Smooth muscle cell (in vitro differentiated cells): ENCODE results near the gene LCOR. TPM values are rescaled to one million over a fixed set of nuclear protein-coding genes. Genes with fewer than 3 reads are reported as not detected.

Experiments
- DNase-seq: peaks from one replicate; lab custom pipeline; 2025; ENCODE audit not compliant: unreplicated experiment; lab: John Stamatoyannopoulos, UW
- H2AFZ ChIP-seq: fragments of 200-600 bp; sonication (generic); 2 replicates; pipeline ENCODE4 v1.6.0; 2016; ENCODE audit warnings: antibody characterized with exemption, low read depth, mild to moderate bottlenecking
- H3F3A ChIP-seq: fragments of 200-600 bp; sonication (generic); 2 replicates; pipeline ENCODE4 v1.6.0; 2017; ENCODE audit warnings: antibody characterized with exemption, low read depth
- H3K27ac ChIP-seq: fragments of 200-600 bp; sonication (generic); 2 replicates; pipeline ENCODE4 v1.5.1; 2016; ENCODE audit warnings: low read depth, mild to moderate bottlenecking
- H3K27me3 ChIP-seq: fragments of 200-600 bp; sonication (generic); 2 replicates; pipeline ENCODE4 v1.6.1; 2016; ENCODE audit warnings: low read depth, mild to moderate bottlenecking
- H3K36me3 ChIP-seq: fragments of 200-600 bp; sonication (generic); 2 replicates; pipeline ENCODE4 v1.5.1; 2016; ENCODE audit warnings: low read depth
- H3K4me1 ChIP-seq: fragments of 200-600 bp; sonication (generic); 2 replicates; pipeline ENCODE4 v1.5.1; 2016; ENCODE audit warnings: low read depth
- H3K4me2 ChIP-seq: fragments of 200-600 bp; sonication (generic); 2 replicates; pipeline ENCODE4 v1.6.0; 2016; ENCODE audit warnings: mild to moderate bottlenecking
- H3K4me3 ChIP-seq: fragments of 200-600 bp; sonication (generic); 2 replicates; pipeline ENCODE4 v1.5.1; 2016; ENCODE audit warnings: mild to moderate bottlenecking
- H3K79me2 ChIP-seq: fragments of 200-600 bp; sonication (generic); 2 replicates; pipeline ENCODE4 v1.6.0; 2016; ENCODE audit warnings: low read depth, mild to moderate bottlenecking
- H3K9ac ChIP-seq: fragments of 200-600 bp; sonication (generic); 2 replicates; pipeline ENCODE4 v1.6.0; 2016; ENCODE audit warnings: low read depth
- H3K9me3 ChIP-seq: fragments of 200-600 bp; sonication (generic); replicated peaks from 2 replicates; pipeline ENCODE4 v1.5.1; 2016; ENCODE audit warnings: low read depth
- H4K20me1 ChIP-seq: fragments of 200-600 bp; sonication (generic); 2 replicates; pipeline ENCODE4 v1.6.0; 2016; ENCODE audit warnings: low read depth
- WGBS: methylation state at CpG from one replicate; pipeline ENCODE4 v1.1.7; 2016; ENCODE audit warnings: low lambda C conversion rate; 5-methylcytosine and 5-hydroxymethylcytosine counted together
- polyA plus RNA-seq: library from polyadenylated mRNA; unstranded; fragments of >200 nt; fragmentation: Nextera tagmentation; extraction: Ambion mirVana; gene quantifications from 2 replicates; pipeline ENCODE4 v1.2.1, GENCODE V29; 2016
- total RNA-seq: library from RNA; depleted of rRNA; stranded (reverse); fragments of >200 nt; gene quantifications from 2 replicates; pipeline ENCODE4 v1.2.3, GENCODE V29; 2014
- TF ChIP-seq, protein P1 (sequence below): fragments of 200-600 bp; sonication (generic); IDR thresholded peaks from 2 replicates; pipeline ENCODE4 v1.5.1; 2017; ENCODE audit warnings: borderline replicate concordance, mild to moderate bottlenecking, antibody characterized with exemption; ENCODE audit not compliant: insufficient read depth, poor library complexity, severe bottlenecking

LCOR gene
- total and polyA plus RNA-seq, 2 experiments from 2014 or later, result 10.6 to 27.8 TPM

DNA sequence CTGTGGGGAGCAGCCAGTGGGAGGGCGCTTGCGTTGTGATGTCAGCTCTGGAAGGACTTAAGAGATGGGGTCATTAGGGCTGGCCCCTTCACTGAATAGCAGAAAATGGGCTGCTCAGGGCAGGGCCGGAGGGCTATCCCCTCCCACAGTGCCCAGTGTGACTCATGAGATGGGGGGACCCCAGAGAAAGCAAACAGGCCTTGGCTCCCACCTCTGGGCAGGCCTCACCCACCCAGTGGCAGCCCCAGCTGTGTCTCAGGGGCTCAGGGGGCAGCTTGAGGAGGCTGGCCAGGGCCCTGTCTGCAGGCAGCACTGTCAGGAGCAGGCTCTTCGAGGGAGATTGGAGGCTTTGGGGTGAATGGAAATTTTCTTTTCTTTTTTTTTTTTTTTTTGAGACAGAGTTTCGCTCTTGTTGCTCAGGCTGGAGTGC, 185.4 kb downstream of the LCOR start:
- TF ChIP-seq, protein P1, sequence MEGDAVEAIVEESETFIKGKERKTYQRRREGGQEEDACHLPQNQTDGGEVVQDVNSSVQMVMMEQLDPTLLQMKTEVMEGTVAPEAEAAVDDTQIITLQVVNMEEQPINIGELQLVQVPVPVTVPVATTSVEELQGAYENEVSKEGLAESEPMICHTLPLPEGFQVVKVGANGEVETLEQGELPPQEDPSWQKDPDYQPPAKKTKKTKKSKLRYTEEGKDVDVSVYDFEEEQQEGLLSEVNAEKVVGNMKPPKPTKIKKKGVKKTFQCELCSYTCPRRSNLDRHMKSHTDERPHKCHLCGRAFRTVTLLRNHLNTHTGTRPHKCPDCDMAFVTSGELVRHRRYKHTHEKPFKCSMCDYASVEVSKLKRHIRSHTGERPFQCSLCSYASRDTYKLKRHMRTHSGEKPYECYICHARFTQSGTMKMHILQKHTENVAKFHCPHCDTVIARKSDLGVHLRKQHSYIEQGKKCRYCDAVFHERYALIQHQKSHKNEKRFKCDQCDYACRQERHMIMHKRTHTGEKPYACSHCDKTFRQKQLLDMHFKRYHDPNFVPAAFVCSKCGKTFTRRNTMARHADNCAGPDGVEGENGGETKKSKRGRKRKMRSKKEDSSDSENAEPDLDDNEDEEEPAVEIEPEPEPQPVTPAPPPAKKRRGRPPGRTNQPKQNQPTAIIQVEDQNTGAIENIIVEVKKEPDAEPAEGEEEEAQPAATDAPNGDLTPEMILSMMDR, result no peak
- WGBS, result 90% methylated on average over 5 of the region's 5 CpGs

DNA sequence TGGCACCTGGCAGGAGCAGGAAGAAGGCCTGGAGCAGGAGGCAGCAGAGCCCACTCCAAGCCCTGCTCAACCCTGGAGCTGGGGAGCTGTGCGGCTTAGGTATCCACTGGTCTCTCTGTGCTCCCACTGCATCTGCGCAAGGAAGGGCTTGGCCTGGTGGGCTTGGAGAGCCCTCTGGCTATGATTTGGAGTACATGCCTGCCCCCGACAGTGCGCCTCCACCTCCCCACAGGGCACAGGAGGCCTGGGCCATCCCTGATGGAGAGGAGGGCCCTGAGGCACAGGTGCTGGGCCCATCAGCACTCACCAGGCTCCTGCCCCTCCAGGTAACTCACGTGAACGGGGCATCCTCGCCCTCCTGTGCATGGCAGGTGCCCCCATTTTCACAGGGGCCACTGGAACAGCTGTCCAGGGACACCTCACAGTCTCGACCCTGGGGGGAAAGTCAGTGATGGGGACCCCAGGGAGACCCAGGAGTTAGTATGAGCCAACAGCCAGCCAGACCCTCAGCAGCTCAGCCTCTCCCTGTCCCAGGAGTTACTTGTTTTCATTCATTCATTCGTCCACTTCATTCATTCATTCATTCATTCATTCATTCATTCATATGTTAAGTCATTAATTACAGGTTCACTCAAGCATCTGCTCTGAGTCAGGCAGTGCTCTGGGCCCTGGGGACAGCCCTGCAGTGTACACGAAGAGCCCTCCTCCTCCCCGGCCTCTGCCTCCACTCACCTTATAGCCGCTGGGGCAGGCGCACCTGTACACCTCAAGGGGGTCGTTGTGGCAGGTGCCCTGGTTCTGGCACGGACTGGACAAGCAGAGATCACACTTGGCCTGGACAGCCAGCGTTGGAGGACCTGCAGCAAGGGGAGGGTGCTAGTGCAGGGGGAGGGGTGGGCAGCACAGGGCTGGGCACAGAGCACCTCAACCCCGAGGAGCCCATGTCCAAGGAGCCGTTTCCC, 186.4 kb downstream of the LCOR start:
- H3F3A ChIP-seq, result no peaks in the 10 kb centered on the region
- no peak overlapping the region for H2AFZ ChIP-seq
- H3K9me3 ChIP-seq, result no peaks in the 10 kb centered on the region
- H3K79me2 ChIP-seq, result no peaks in the 10 kb centered on the region
- DNase-seq, result no peak
- WGBS, result 85% methylated on average over 14 of the region's 18 CpGs
- no peaks in the 10 kb centered on the region for H3K27me3 ChIP-seq
- no peak overlapping the region for H3K4me2 ChIP-seq
- H3K9ac ChIP-seq, result no peak overlapping the region
- no peak overlapping the region for H3K27ac ChIP-seq
- H3K36me3 ChIP-seq, result no peaks in the 10 kb centered on the region
- no peak overlapping the region for H3K4me3 ChIP-seq
- H4K20me1 ChIP-seq, result no peaks in the 10 kb centered on the region
- H3K4me1 ChIP-seq, result peaks cover 14% of the 10 kb centered on the region
- TF ChIP-seq, protein P1, result no peak

More for the DNA sequence above, 185.4 kb downstream of the LCOR start:
- no peak for DNase-seq
- no peak overlapping the region for H3K27ac ChIP-seq
- H3K4me1 ChIP-seq, result peaks cover 14% of the 10 kb centered on the region
- H2AFZ ChIP-seq, result no peak overlapping the region
- H3K27me3 ChIP-seq, result no peaks in the 10 kb centered on the region
- H3K4me2 ChIP-seq, result no peak overlapping the region
- H3K4me3 ChIP-seq, result no peak overlapping the region
- H3F3A ChIP-seq, result no peaks in the 10 kb centered on the region
- H3K79me2 ChIP-seq, result no peaks in the 10 kb centered on the region
- H3K36me3 ChIP-seq, result no peaks in the 10 kb centered on the region
- no peaks in the 10 kb centered on the region for H4K20me1 ChIP-seq
- no peak overlapping the region for H3K9ac ChIP-seq
- H3K9me3 ChIP-seq, result no peaks in the 10 kb centered on the region

DNA sequence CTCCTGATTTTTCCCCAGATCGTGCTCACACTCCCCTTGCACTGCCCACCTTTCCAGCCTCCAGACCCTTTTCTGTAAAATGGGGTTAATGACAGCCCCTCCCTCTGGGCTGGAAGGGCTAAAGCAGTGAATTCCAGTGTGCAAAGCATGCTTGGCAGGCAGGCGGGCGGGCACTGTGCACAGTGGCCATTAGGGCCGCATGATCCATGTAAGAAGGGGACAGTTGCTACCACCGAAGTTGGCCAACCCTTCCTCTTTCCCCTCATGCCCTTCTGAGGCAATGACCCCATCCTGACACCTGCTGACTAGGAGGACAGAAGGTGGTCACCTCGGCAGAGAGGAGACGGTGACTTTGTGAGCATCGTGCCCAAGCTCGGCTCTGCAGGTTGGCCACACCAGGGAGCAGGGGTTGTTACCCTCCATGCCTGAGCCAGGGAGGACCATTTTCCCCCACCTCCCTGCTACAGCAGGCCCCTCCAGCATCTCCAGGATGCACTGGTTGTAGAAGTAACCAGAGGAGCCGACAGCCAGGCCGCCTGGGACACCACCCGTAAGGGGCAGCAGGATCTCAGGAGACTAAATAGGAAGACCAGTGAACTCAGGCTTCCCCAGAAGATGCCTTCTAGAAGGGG, 187.2 kb downstream of the LCOR start:
- 93% methylated on average over 12 of the region's 12 CpGs for WGBS
- no peak for DNase-seq

More for the DNA sequence above, 187.2 kb downstream of the LCOR start:
- Histone ChIP-seq H2AFZ (no peak overlapping the region), H3K27ac (no peak overlapping the region), H3F3A (no peaks in the 10 kb centered on the region), H4K20me1 (no peaks in the 10 kb centered on the region), H3K4me3 (no peak overlapping the region), H3K36me3 (no peaks in the 10 kb centered on the region), H3K4me2 (no peak overlapping the region), H3K9ac (no peak overlapping the region), H3K27me3 (no peaks in the 10 kb centered on the region), H3K79me2 (no peaks in the 10 kb centered on the region), H3K4me1 (peaks cover 14% of the 10 kb centered on the region), H3K9me3 (no peaks in the 10 kb centered on the region)
- TF ChIP-seq, protein P1, result no peak
